ENCODE measurements around the gene TRIO.

Gene TRIO

GRCh38 chr5:14227513-14227912 lies 84.4 kb downstream of the TRIO start:
- Histone ChIP-seq H2BK120ac (ENCODE audit: low read depth, low read length) (no peak overlapping the region), H3K4ac (ENCODE audit: low read depth, low read length) (no peak overlapping the region), H3K79me2 (ENCODE audit: control insufficient read depth, insufficient read depth, low read length) (peaks cover 81% of the 10 kb centered on the region), H3K27me3 (ENCODE audit: insufficient read depth, low read length, poor library complexity) (no peaks in the 10 kb centered on the region), H3K27ac (ENCODE audit: low read depth, low read length) (no peak overlapping the region), H3K9ac (ENCODE audit: low read length) (no peak overlapping the region), H3K4me2 (ENCODE audit: low read length) (no peak overlapping the region), H3K4me1 (ENCODE audit: control insufficient read depth, low read depth, low read length) (peaks cover 23% of the 10 kb centered on the region), H4K8ac (ENCODE audit: low read depth, low read length) (no peak overlapping the region), H3K36me3 (ENCODE audit: control insufficient read depth, insufficient read depth, low read length) (no peaks in the 10 kb centered on the region), H3K23ac (ENCODE audit: low read length) (no peak overlapping the region), H2BK15ac (replicated peaks; ENCODE audit: low read depth) (no peak overlapping the region), H4K5ac (ENCODE audit: low read length) (no peak overlapping the region), H3K18ac (ENCODE audit: low read length) (no peak overlapping the region), H2AK5ac (ENCODE audit: low read length) (no peak overlapping the region), H2BK5ac (ENCODE audit: low read length) (no peak overlapping the region), H3K79me1 (ENCODE audit: low read length) (peaks cover 39% of the 10 kb centered on the region), H3K4me3 (ENCODE audit: low read length) (no peak overlapping the region), H3K56ac (ENCODE audit: low read length) (no peak overlapping the region)
- no CpG with 5 or more reads among the region's 3 CpGs for WGBS (ENCODE audit: extremely low coverage, insufficient coverage, low lambda C conversion rate)
- DNase-seq, result no peak

- Histone ChIP-seq H3K36me3 (ENCODE audit: control insufficient read depth, insufficient read depth, low read length) (no peaks in the 10 kb centered on the region), H4K8ac (ENCODE audit: low read depth, low read length) (no peak overlapping the region), H2AK5ac (ENCODE audit: low read length) (no peak overlapping the region), H3K4me3 (ENCODE audit: low read length) (no peak overlapping the region), H3K18ac (ENCODE audit: low read length) (no peak overlapping the region), H3K27me3 (ENCODE audit: insufficient read depth, low read length, poor library complexity) (no peaks in the 10 kb centered on the region), H3K27ac (ENCODE audit: low read depth, low read length) (no peak overlapping the region), H3K9ac (ENCODE audit: low read length) (no peak overlapping the region), H3K23ac (ENCODE audit: low read length) (peak overlapping the region; percentile 53), H3K4ac (ENCODE audit: low read depth, low read length) (no peak overlapping the region), H3K4me1 (ENCODE audit: control insufficient read depth, low read depth, low read length) (peaks cover 23% of the 10 kb centered on the region), H4K5ac (ENCODE audit: low read length) (peak overlapping the region; percentile 45), H2BK120ac (ENCODE audit: low read depth, low read length) (no peak overlapping the region), H3K56ac (ENCODE audit: low read length) (no peak overlapping the region), H2BK15ac (replicated peaks; ENCODE audit: low read depth) (no peak overlapping the region), H3K4me2 (ENCODE audit: low read length) (no peak overlapping the region), H3K79me2 (ENCODE audit: control insufficient read depth, insufficient read depth, low read length) (peaks cover 79% of the 10 kb centered on the region), H3K79me1 (ENCODE audit: low read length) (peaks cover 36% of the 10 kb centered on the region), H2BK5ac (ENCODE audit: low read length) (no peak overlapping the region)
- no CpG with 5 or more reads among the region's 6 CpGs for WGBS (ENCODE audit: extremely low coverage, insufficient coverage, low lambda C conversion rate)
- DNase-seq, result no peak
Observed at GRCh38 chr5:14228219-14228618, 85.1 kb downstream of the TRIO start.

DNA sequence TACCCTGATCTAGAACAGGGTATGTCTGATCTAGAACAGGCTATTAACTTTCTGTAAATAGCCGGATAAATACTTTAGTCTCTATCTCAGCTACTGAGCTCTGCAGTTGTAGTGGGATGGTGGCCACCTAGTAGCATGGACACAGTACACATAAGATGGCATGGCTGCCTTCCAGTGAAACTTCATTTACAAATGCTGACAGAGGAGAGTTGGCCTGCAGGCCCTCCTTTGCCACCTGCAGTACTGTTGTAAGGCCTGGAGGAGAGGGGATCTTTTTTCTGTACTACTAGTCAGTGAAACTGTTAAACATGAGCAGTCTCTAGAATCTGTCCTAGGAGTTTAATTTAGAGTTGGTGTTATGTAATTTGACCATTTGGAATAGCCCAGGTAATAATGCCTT lies 86.0 kb downstream of the TRIO start:
- H3K4me3 ChIP-seq (ENCODE audit: low read length), result no peak overlapping the region
- H3K79me2 ChIP-seq (ENCODE audit: control insufficient read depth, insufficient read depth, low read length), result peaks cover 83% of the 10 kb centered on the region
- no peak overlapping the region for H3K4ac ChIP-seq (ENCODE audit: low read depth, low read length)
- no peak overlapping the region for H2BK5ac ChIP-seq (ENCODE audit: low read length)
- peaks cover 23% of the 10 kb centered on the region for H3K4me1 ChIP-seq (ENCODE audit: control insufficient read depth, low read depth, low read length)
- H3K18ac ChIP-seq (ENCODE audit: low read length), result no peak overlapping the region
- no peaks in the 10 kb centered on the region for H3K36me3 ChIP-seq (ENCODE audit: control insufficient read depth, insufficient read depth, low read length)
- H4K5ac ChIP-seq (ENCODE audit: low read length), result no peak overlapping the region
- H3K23ac ChIP-seq (ENCODE audit: low read length), result no peak overlapping the region
- no peak overlapping the region for H2BK120ac ChIP-seq (ENCODE audit: low read depth, low read length)
- no peak overlapping the region for H3K56ac ChIP-seq (ENCODE audit: low read length)
- no peak overlapping the region for H3K4me2 ChIP-seq (ENCODE audit: low read length)
- WGBS (ENCODE audit: extremely low coverage, insufficient coverage, low lambda C conversion rate), result no CpG with 5 or more reads among the region's 1 CpG
- no peak overlapping the region for H2BK15ac ChIP-seq (replicated peaks; ENCODE audit: low read depth)
- no peaks in the 10 kb centered on the region for H3K27me3 ChIP-seq (ENCODE audit: insufficient read depth, low read length, poor library complexity)
- no peak overlapping the region for H3K27ac ChIP-seq (ENCODE audit: low read depth, low read length)
- no peak overlapping the region for H4K8ac ChIP-seq (ENCODE audit: low read depth, low read length)
- peaks cover 33% of the 10 kb centered on the region for H3K79me1 ChIP-seq (ENCODE audit: low read length)
- no peak overlapping the region for H2AK5ac ChIP-seq (ENCODE audit: low read length)
- no peak overlapping the region for H3K9ac ChIP-seq (ENCODE audit: low read length)
- no peak for DNase-seq

DNA sequence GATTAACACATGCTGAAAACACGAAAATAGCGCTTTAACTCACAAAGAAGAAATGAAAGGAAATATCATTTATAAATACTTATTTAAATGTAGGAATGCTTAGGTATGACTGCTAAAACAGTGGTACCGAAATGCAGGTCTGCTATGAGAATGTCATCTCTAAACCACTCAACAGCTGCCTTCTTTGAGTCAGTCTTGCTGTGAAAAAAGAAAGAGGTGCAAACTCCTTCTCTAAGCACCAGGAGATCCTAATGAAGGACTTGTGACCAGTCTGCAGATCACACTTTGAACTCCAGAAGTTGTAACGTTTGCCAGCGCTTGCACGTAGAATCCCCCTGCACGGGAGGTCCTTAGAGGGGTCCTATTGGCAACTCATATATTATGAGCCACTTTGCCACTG lies 86.6 kb downstream of the TRIO start:
- Histone ChIP-seq H3K27me3 (ENCODE audit: insufficient read depth, low read length, poor library complexity) (no peaks in the 10 kb centered on the region), H4K5ac (ENCODE audit: low read length) (no peak overlapping the region), H3K18ac (ENCODE audit: low read length) (no peak overlapping the region), H3K4me2 (ENCODE audit: low read length) (no peak overlapping the region), H3K79me1 (ENCODE audit: low read length) (peaks cover 33% of the 10 kb centered on the region), H3K9ac (ENCODE audit: low read length) (no peak overlapping the region), H3K27ac (ENCODE audit: low read depth, low read length) (no peak overlapping the region), H4K8ac (ENCODE audit: low read depth, low read length) (no peak overlapping the region), H2BK120ac (ENCODE audit: low read depth, low read length) (no peak overlapping the region), H2AK5ac (ENCODE audit: low read length) (no peak overlapping the region), H3K23ac (ENCODE audit: low read length) (no peak overlapping the region), H3K56ac (ENCODE audit: low read length) (no peak overlapping the region), H3K79me2 (ENCODE audit: control insufficient read depth, insufficient read depth, low read length) (peaks cover 83% of the 10 kb centered on the region), H2BK5ac (ENCODE audit: low read length) (no peak overlapping the region), H3K4me3 (ENCODE audit: low read length) (no peak overlapping the region), H3K4me1 (ENCODE audit: control insufficient read depth, low read depth, low read length) (peaks cover 23% of the 10 kb centered on the region), H3K36me3 (ENCODE audit: control insufficient read depth, insufficient read depth, low read length) (no peaks in the 10 kb centered on the region), H2BK15ac (replicated peaks; ENCODE audit: low read depth) (no peak overlapping the region), H3K4ac (ENCODE audit: low read depth, low read length) (no peak overlapping the region)
- no CpG with 5 or more reads among the region's 7 CpGs for WGBS (ENCODE audit: extremely low coverage, insufficient coverage, low lambda C conversion rate)
- DNase-seq, result no peak

DNA sequence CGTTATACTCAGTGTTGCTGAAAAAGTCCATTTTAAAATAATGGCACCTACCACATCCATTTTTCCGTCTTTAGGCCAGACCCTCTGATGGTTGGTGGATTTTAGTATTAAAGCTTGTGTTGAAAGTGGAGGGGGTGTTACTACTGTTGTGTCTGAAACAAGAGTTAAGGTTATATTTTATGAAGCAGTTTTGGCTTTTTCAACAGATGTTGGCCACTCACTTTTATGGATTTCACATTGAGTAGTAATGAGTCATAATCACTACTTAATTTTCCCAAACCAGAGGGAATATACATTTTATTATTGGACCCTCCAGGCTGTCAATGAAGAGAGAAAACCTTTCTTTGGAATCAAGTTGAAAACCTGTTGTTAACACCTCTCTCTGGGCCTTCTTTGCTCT lies 88.0 kb downstream of the TRIO start:
- H3K56ac ChIP-seq (ENCODE audit: low read length), result no peak overlapping the region
- WGBS (ENCODE audit: extremely low coverage, insufficient coverage, low lambda C conversion rate), result no CpG with 5 or more reads among the region's 2 CpGs
- H2BK15ac ChIP-seq (replicated peaks; ENCODE audit: low read depth), result no peak overlapping the region
- no peak overlapping the region for H2AK5ac ChIP-seq (ENCODE audit: low read length)
- H2BK5ac ChIP-seq (ENCODE audit: low read length), result no peak overlapping the region
- peaks cover 27% of the 10 kb centered on the region for H3K79me1 ChIP-seq (ENCODE audit: low read length)
- H4K5ac ChIP-seq (ENCODE audit: low read length), result no peak overlapping the region
- DNase-seq, result no peak
- no peak overlapping the region for H3K4ac ChIP-seq (ENCODE audit: low read depth, low read length)
- peaks cover 21% of the 10 kb centered on the region for H3K4me1 ChIP-seq (ENCODE audit: control insufficient read depth, low read depth, low read length)
- no peaks in the 10 kb centered on the region for H3K27me3 ChIP-seq (ENCODE audit: insufficient read depth, low read length, poor library complexity)
- no peak overlapping the region for H2BK120ac ChIP-seq (ENCODE audit: low read depth, low read length)
- no peak overlapping the region for H3K4me2 ChIP-seq (ENCODE audit: low read length)
- no peak overlapping the region for H3K4me3 ChIP-seq (ENCODE audit: low read length)
- no peaks in the 10 kb centered on the region for H3K36me3 ChIP-seq (ENCODE audit: control insufficient read depth, insufficient read depth, low read length)
- no peak overlapping the region for H3K27ac ChIP-seq (ENCODE audit: low read depth, low read length)
- no peak overlapping the region for H3K9ac ChIP-seq (ENCODE audit: low read length)
- no peak overlapping the region for H4K8ac ChIP-seq (ENCODE audit: low read depth, low read length)
- H3K18ac ChIP-seq (ENCODE audit: low read length), result no peak overlapping the region
- no peak overlapping the region for H3K23ac ChIP-seq (ENCODE audit: low read length)
- peaks cover 78% of the 10 kb centered on the region for H3K79me2 ChIP-seq (ENCODE audit: control insufficient read depth, insufficient read depth, low read length)

GRCh38 chr5:14231890-14232289 lies 88.7 kb downstream of the TRIO start:
- peaks cover 22% of the 10 kb centered on the region for H3K79me1 ChIP-seq (ENCODE audit: low read length)
- peaks cover 74% of the 10 kb centered on the region for H3K79me2 ChIP-seq (ENCODE audit: control insufficient read depth, insufficient read depth, low read length)
- no peak overlapping the region for H4K5ac ChIP-seq (ENCODE audit: low read length)
- no peak overlapping the region for H2BK15ac ChIP-seq (replicated peaks; ENCODE audit: low read depth)
- H3K9ac ChIP-seq (ENCODE audit: low read length), result no peak overlapping the region
- H2BK5ac ChIP-seq (ENCODE audit: low read length), result no peak overlapping the region
- H3K4me2 ChIP-seq (ENCODE audit: low read length), result no peak overlapping the region
- H3K56ac ChIP-seq (ENCODE audit: low read length), result no peak overlapping the region
- no peak overlapping the region for H2BK120ac ChIP-seq (ENCODE audit: low read depth, low read length)
- H3K4ac ChIP-seq (ENCODE audit: low read depth, low read length), result no peak overlapping the region
- H3K18ac ChIP-seq (ENCODE audit: low read length), result no peak overlapping the region
- peaks cover 16% of the 10 kb centered on the region for H3K4me1 ChIP-seq (ENCODE audit: control insufficient read depth, low read depth, low read length)
- H2AK5ac ChIP-seq (ENCODE audit: low read length), result no peak overlapping the region
- no peak overlapping the region for H3K23ac ChIP-seq (ENCODE audit: low read length)
- no CpG with 5 or more reads among the region's 4 CpGs for WGBS (ENCODE audit: extremely low coverage, insufficient coverage, low lambda C conversion rate)
- DNase-seq, result no peak
- no peak overlapping the region for H4K8ac ChIP-seq (ENCODE audit: low read depth, low read length)
- H3K4me3 ChIP-seq (ENCODE audit: low read length), result no peak overlapping the region
- no peaks in the 10 kb centered on the region for H3K36me3 ChIP-seq (ENCODE audit: control insufficient read depth, insufficient read depth, low read length)
- no peak overlapping the region for H3K27ac ChIP-seq (ENCODE audit: low read depth, low read length)
- no peaks in the 10 kb centered on the region for H3K27me3 ChIP-seq (ENCODE audit: insufficient read depth, low read length, poor library complexity)
